HepG2 (cell line): ENCODE results near the gene SRP68. TPM values are rescaled to one million over a fixed set of nuclear protein-coding genes. Genes with fewer than 3 reads are reported as not detected.
A peak's percentile ranks its signal among the peaks of the same experiment; 100 is the strongest.

Experiments used
- GATAD2A ChIP-seq: IDR thresholded peaks from 2 replicates; pipeline ENCODE4 v1.6.1; 2016
- HMG20A ChIP-seq: IDR thresholded peaks from 2 replicates; pipeline ENCODE4 v1.6.1; 2016; ENCODE audit warnings: borderline replicate concordance
- NFATC3 ChIP-seq: sonication (generic); formaldehyde crosslinking; IDR thresholded peaks from 2 replicates; pipeline ENCODE4 v1.5.1; 2020; ENCODE audit warnings: mild to moderate bottlenecking, missing genetic modification reagents
- PRMT3 ChIP-seq: sonication (generic); formaldehyde crosslinking; IDR thresholded peaks from 2 replicates; pipeline ENCODE4 v1.8.1; 2022; ENCODE audit warnings: low read depth, mild to moderate bottlenecking, moderate library complexity, missing genetic modification reagents, borderline replicate concordance
- RXRA ChIP-seq: sonication (generic); formaldehyde crosslinking; IDR thresholded peaks from 2 replicates; pipeline ENCODE4 v1.5.1; 2020; ENCODE audit warnings: missing genetic modification reagents
- SP1 ChIP-seq, 2 experiments: fragments of 450-650 bp in 1 of 2; sonication (generic) in 1 of 2; formaldehyde crosslinking in 1 of 2; IDR thresholded peaks; 2 replicates each; pipeline versions ENCODE4 v1.4.0 to v1.6.1; 2016 to 2020; ENCODE audit warnings: missing genetic modification reagents in 1 of 2
- TSC22D2 ChIP-seq: sonication (generic); formaldehyde crosslinking; IDR thresholded peaks from 2 replicates; pipeline ENCODE4 v1.5.1; 2020; ENCODE audit warnings: missing genetic modification reagents, mild to moderate bottlenecking, borderline replicate concordance
- ZBTB1 ChIP-seq: sonication (generic); formaldehyde crosslinking; IDR thresholded peaks from 2 replicates; pipeline ENCODE4 v1.4.0; 2020; ENCODE audit warnings: missing genetic modification reagents, borderline replicate concordance
- ZBTB42 ChIP-seq: sonication (generic); formaldehyde crosslinking; IDR thresholded peaks from 2 replicates; pipeline ENCODE4 v1.5.0; 2020; ENCODE audit warnings: mild to moderate bottlenecking, missing genetic modification reagents
- ZBTB7A ChIP-seq: sonication (generic); formaldehyde crosslinking; IDR thresholded peaks from 2 replicates; pipeline ENCODE4 v1.8.0; 2022; ENCODE audit warnings: mild to moderate bottlenecking, missing genetic modification reagents
- ZFY ChIP-seq: sonication (generic); formaldehyde crosslinking; IDR thresholded peaks from 2 replicates; pipeline ENCODE4 v1.4.0; 2020; ENCODE audit warnings: missing genetic modification reagents
- ZKSCAN8 ChIP-seq: IDR thresholded peaks from 2 replicates; pipeline ENCODE4 v1.6.1; 2016; ENCODE audit warnings: borderline replicate concordance, missing genetic modification reagents, missing compliant biosample characterization
- ZNF232 ChIP-seq: sonication (generic); formaldehyde crosslinking; IDR thresholded peaks from 2 replicates; pipeline ENCODE4 v1.4.0; 2020; ENCODE audit warnings: missing genetic modification reagents, borderline replicate concordance
- ZNF317 ChIP-seq: sonication (generic); formaldehyde crosslinking; IDR thresholded peaks from 2 replicates; pipeline ENCODE4 v1.5.0; 2020; ENCODE audit warnings: mild to moderate bottlenecking, missing genetic modification reagents
- ZNF451 ChIP-seq: sonication (generic); formaldehyde crosslinking; IDR thresholded peaks from 2 replicates; pipeline ENCODE4 v1.5.0; 2020; ENCODE audit warnings: mild to moderate bottlenecking, missing genetic modification reagents
- ZNF605 ChIP-seq: sonication (generic); formaldehyde crosslinking; IDR thresholded peaks from 2 replicates; pipeline ENCODE4 v1.8.0; 2022; ENCODE audit warnings: mild to moderate bottlenecking, missing genetic modification reagents
- ZNF737 ChIP-seq: sonication (generic); formaldehyde crosslinking; IDR thresholded peaks from 2 replicates; pipeline ENCODE4 v1.5.0; 2020; ENCODE audit warnings: missing genetic modification reagents, mild to moderate bottlenecking, borderline replicate concordance
- ZNF761 ChIP-seq: sonication (generic); formaldehyde crosslinking; conservative IDR thresholded peaks from 2 replicates; pipeline ENCODE4 v1.4.0; 2020; ENCODE audit warnings: mild to moderate bottlenecking, missing genetic modification reagents
- polyA plus RNA-seq, 8 experiments: library from polyadenylated mRNA; depleted of rRNA in 3 of 8; stranded (reverse) in 7 of 8; unstranded in 1 of 8; fragments of >200 nt; fragmentation: Illumina TruSeq in 4 of 8; extraction: Trizol in 4 of 8; gene quantifications; 2 replicates each; pipeline versions ENCODE4 v1.2.1 to v1.2.3, GENCODE V29; 2011 to 2016; ENCODE audit warnings: low read depth in 4 of 8, missing spikeins in 1 of 8, mixed read lengths in 1 of 8; ENCODE audit not compliant: insufficient read depth in 1 of 8
- total RNA-seq, 5 experiments: library from RNA; depleted of rRNA; stranded (reverse); fragments of >200 nt; fragmentation: Illumina TruSeq; extraction: Trizol; gene quantifications; 2 replicates each; pipeline ENCODE4 v1.2.3, GENCODE V29; 2016; ENCODE audit warnings: low read depth in 1 of 5
- TF ChIP-seq, protein P1 (sequence below): IDR thresholded peaks from 2 replicates; pipeline ENCODE4 v1.6.1; 2016; ENCODE audit warnings: low read depth
- TF ChIP-seq, protein P2 (sequence below): IDR thresholded peaks from 2 replicates; pipeline ENCODE4 v1.6.1; 2018; ENCODE audit warnings: missing genetic modification reagents, mild to moderate bottlenecking, missing compliant biosample characterization
- TF ChIP-seq, protein P3 (sequence below): sonication (generic); formaldehyde crosslinking; IDR thresholded peaks from 2 replicates; pipeline ENCODE4 v1.4.0; 2020; ENCODE audit warnings: missing genetic modification reagents, borderline replicate concordance
- TF ChIP-seq, protein P4 (sequence below): sonication (generic); formaldehyde crosslinking; IDR thresholded peaks from 2 replicates; pipeline ENCODE4 v1.8.0; 2022; ENCODE audit warnings: mild to moderate bottlenecking, missing genetic modification reagents, moderate library complexity

Gene SRP68
- total and polyA plus RNA-seq, 2 of the 13 experiments (the other 11 are each of a cell fraction or from before 2014, with no cell fraction given): 39.8 to 74.3 TPM

DNA sequence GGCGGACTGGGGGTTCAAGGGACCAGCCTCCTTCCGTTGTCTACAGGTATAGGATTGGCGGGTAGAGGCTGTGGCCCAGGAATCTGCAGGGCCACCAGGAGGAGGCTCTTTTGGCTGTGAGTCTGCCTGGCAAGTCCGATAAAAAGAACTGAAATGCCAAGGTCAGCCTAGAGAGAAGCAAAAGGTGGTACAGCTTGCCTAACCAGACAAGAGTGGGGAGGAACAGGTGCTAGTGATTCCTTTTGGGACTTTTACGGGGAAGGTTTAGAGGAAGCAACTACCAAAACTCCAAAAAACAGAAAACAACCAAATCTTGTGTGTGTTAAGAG, 39.6 kb downstream of the SRP68 start (continued):
- TF ChIP-seq, protein P1, sequence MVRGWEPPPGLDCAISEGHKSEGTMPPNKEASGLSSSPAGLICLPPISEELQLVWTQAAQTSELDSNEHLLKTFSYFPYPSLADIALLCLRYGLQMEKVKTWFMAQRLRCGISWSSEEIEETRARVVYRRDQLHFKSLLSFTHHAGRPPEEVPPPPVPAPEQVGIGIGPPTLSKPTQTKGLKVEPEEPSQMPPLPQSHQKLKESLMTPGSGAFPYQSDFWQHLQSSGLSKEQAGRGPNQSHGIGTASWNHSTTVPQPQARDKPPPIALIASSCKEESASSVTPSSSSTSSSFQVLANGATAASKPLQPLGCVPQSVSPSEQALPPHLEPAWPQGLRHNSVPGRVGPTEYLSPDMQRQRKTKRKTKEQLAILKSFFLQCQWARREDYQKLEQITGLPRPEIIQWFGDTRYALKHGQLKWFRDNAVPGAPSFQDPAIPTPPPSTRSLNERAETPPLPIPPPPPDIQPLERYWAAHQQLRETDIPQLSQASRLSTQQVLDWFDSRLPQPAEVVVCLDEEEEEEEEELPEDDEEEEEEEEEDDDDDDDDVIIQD (CRISPR knock-in tag): 0 out of 2 replicates have a peak, but pooled peaks have one; percentile 4
- TF ChIP-seq ZNF761 (CRISPR knock-in tag) (0 out of 2 replicates have a peak, but pooled peaks have one; percentile 20), NFATC3 (CRISPR knock-in tag) (0 out of 2 replicates have a peak, but pooled peaks have one; percentile 1), ZBTB42 (0 out of 2 replicates have a peak, but pooled peaks have one; percentile 1), ZNF451 (CRISPR knock-in tag) (0 out of 2 replicates have a peak, but pooled peaks have one; percentile 16), ZNF317 (CRISPR knock-in tag) (peak; percentile 41; the same call in 1 of the 2 replicates), ZFY (CRISPR knock-in tag) (0 out of 2 replicates have a peak, but pooled peaks have one; percentile 9), ZNF737 (CRISPR knock-in tag) (0 out of 2 replicates have a peak, but pooled peaks have one; percentile 6), ZNF232 (CRISPR knock-in tag) (0 out of 2 replicates have a peak, but pooled peaks have one; percentile 16), PRMT3 (CRISPR knock-in tag) (no peak), TSC22D2 (0 out of 2 replicates have a peak, but pooled peaks have one; percentile 12), RXRA (CRISPR knock-in tag) (no peak), ZBTB1 (CRISPR knock-in tag) (no peak), ZNF605 (CRISPR knock-in tag) (peak; percentile 36; the same call in 1 of the 2 replicates), ZBTB7A (CRISPR knock-in tag) (peak; percentile 16; the same call in 1 of the 2 replicates), ZKSCAN8 (CRISPR knock-in tag) (0 out of 2 replicates have a peak, but pooled peaks have one; percentile 1), HMG20A (CRISPR knock-in tag) (0 out of 2 replicates have a peak, but pooled peaks have one; percentile 5), SP1 (IDR thresholded peaks at IDR 0.05) (no peak), SP1 (CRISPR knock-in tag; IDR thresholded peaks at IDR 0.05) (0 out of 2 replicates have a peak, but pooled peaks have one; percentile 2), GATAD2A (CRISPR knock-in tag) (0 out of 2 replicates have a peak, but pooled peaks have one; percentile 5)
- TF ChIP-seq, protein P2, sequence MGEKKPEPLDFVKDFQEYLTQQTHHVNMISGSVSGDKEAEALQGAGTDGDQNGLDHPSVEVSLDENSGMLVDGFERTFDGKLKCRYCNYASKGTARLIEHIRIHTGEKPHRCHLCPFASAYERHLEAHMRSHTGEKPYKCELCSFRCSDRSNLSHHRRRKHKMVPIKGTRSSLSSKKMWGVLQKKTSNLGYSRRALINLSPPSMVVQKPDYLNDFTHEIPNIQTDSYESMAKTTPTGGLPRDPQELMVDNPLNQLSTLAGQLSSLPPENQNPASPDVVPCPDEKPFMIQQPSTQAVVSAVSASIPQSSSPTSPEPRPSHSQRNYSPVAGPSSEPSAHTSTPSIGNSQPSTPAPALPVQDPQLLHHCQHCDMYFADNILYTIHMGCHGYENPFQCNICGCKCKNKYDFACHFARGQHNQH (CRISPR knock-in tag): 0 out of 2 replicates have a peak, but pooled peaks have one; percentile 4
- TF ChIP-seq, protein P3, sequence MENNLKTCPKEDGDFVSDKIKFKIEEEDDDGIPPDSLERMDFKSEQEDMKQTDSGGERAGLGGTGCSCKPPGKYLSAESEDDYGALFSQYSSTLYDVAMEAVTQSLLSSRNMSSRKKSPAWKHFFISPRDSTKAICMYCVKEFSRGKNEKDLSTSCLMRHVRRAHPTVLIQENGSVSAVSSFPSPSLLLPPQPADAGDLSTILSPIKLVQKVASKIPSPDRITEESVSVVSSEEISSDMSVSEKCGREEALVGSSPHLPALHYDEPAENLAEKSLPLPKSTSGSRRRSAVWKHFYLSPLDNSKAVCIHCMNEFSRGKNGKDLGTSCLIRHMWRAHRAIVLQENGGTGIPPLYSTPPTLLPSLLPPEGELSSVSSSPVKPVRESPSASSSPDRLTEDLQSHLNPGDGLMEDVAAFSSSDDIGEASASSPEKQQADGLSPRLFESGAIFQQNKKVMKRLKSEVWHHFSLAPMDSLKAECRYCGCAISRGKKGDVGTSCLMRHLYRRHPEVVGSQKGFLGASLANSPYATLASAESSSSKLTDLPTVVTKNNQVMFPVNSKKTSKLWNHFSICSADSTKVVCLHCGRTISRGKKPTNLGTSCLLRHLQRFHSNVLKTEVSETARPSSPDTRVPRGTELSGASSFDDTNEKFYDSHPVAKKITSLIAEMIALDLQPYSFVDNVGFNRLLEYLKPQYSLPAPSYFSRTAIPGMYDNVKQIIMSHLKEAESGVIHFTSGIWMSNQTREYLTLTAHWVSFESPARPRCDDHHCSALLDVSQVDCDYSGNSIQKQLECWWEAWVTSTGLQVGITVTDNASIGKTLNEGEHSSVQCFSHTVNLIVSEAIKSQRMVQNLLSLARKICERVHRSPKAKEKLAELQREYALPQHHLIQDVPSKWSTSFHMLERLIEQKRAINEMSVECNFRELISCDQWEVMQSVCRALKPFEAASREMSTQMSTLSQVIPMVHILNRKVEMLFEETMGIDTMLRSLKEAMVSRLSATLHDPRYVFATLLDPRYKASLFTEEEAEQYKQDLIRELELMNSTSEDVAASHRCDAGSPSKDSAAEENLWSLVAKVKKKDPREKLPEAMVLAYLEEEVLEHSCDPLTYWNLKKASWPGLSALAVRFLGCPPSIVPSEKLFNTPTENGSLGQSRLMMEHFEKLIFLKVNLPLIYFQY: 0 out of 2 replicates have a peak, but pooled peaks have one; percentile 1
- TF ChIP-seq, protein P4, sequence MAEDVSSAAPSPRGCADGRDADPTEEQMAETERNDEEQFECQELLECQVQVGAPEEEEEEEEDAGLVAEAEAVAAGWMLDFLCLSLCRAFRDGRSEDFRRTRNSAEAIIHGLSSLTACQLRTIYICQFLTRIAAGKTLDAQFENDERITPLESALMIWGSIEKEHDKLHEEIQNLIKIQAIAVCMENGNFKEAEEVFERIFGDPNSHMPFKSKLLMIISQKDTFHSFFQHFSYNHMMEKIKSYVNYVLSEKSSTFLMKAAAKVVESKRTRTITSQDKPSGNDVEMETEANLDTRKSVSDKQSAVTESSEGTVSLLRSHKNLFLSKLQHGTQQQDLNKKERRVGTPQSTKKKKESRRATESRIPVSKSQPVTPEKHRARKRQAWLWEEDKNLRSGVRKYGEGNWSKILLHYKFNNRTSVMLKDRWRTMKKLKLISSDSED (CRISPR knock-in tag): no peak
